GM12864 (cell line): Measurements from ENCODE around the gene POMT1.

ENCODE experiments used
- DNase-seq: peaks from one replicate; pipeline ENCODE4 v3.0.0-alpha.2; 2011; ENCODE audit warnings: low read depth
- H3K4me3 ChIP-seq: 2 replicates; pipeline ENCODE4 v1.5.1; 2011; ENCODE audit warnings: mild to moderate bottlenecking, low read depth, low read length, control low read depth
- CTCF ChIP-seq: IDR thresholded peaks from 2 replicates; pipeline ENCODE4 v1.5.1; 2011; ENCODE audit warnings: low read depth, mild to moderate bottlenecking, moderate library complexity, low read length, control low read depth, inconsistent platforms; ENCODE audit errors: missing control alignments

Gene POMT1

GRCh38 chr9:131487001-131487400 lies 15.7 kb upstream of the POMT1 start:
- no peak for TF ChIP-seq CTCF

GRCh38 chr9:131487621-131488031 lies 15.1 kb upstream of the POMT1 start:
- H3K4me3 ChIP-seq, result no peak overlapping the region
- no peak for DNase-seq
- TF ChIP-seq CTCF, result no peak

More at GRCh38 chr9:131487001-131487400, 15.7 kb upstream of the POMT1 start:
- no peak overlapping the region for H3K4me3 ChIP-seq
- no peak for DNase-seq

- no peak overlapping the region for H3K4me3 ChIP-seq
- no peak for TF ChIP-seq CTCF
- DNase-seq, result no peak
Measured at GRCh38 chr9:131490514-131490913, 12.2 kb upstream of the POMT1 start.

- H3K4me3 ChIP-seq, result no peak overlapping the region
- no peak for TF ChIP-seq CTCF
- no peak for DNase-seq
Measured at GRCh38 chr9:131491001-131491710, 11.6 kb upstream of the POMT1 start.

GRCh38 chr9:131492070-131492469 lies 10.6 kb upstream of the POMT1 start:
- no peak for TF ChIP-seq CTCF
- H3K4me3 ChIP-seq, result no peak overlapping the region

GRCh38 chr9:131494296-131494870 lies 8.3 kb upstream of the POMT1 start:
- no peak overlapping the region for H3K4me3 ChIP-seq
- no peak for DNase-seq
- no peak for TF ChIP-seq CTCF

More at GRCh38 chr9:131492070-131492469, 10.6 kb upstream of the POMT1 start:
- no peak for DNase-seq

GRCh38 chr9:131495785-131496184 lies 6.9 kb upstream of the POMT1 start:
- no peak for DNase-seq
- H3K4me3 ChIP-seq, result no peak overlapping the region
- TF ChIP-seq CTCF, result no peak
